Activated CD4-positive, alpha-beta memory T cell treated with anti-CD3 and anti-CD28 coated beads, Interleukin-2, amount 10 ng/mL, durations not matched to agents 7 days and 5 days (primary cell): ENCODE measurements around the gene EXOC6B. TPM values are rescaled to one million over a fixed set of nuclear protein-coding genes. Genes with fewer than 3 reads are reported as not detected.

Experiments
- CTCF ChIA-PET: fragments of 350-600 bp; sonication (Branson Sonifier 250); formaldehyde crosslinking; loops from one replicate; lab custom pipeline; 2021; ENCODE audit warnings: antibody characterized with exemption, inconsistent platforms; lab: Charles Lee
- POLR2A ChIA-PET: fragments of 350-600 bp; sonication (Branson Sonifier 250); formaldehyde crosslinking; loops from one replicate; lab custom pipeline; 2021; ENCODE audit warnings: antibody characterized with exemption; lab: Charles Lee
- DNase-seq: peaks from one replicate; pipeline ENCODE4 v3.0.0-alpha.2; 2020
- H3K27ac Mint-ChIP-seq: one replicate; pipeline ENCODE4 v1.8.0; 2021; ENCODE audit warnings: mild to moderate bottlenecking, mixed read lengths
- H3K27me3 Mint-ChIP-seq: one replicate; pipeline ENCODE4 v1.8.0; 2021; ENCODE audit warnings: mixed read lengths
- H3K36me3 Mint-ChIP-seq: one replicate; pipeline ENCODE4 v1.8.0; 2021; ENCODE audit warnings: low read depth, mixed read lengths
- H3K4me1 Mint-ChIP-seq: one replicate; pipeline ENCODE4 v1.8.0; 2021; ENCODE audit warnings: mixed read lengths
- H3K4me3 Mint-ChIP-seq: one replicate; pipeline ENCODE4 v1.8.0; 2021; ENCODE audit warnings: mild to moderate bottlenecking, mixed read lengths
- H3K9me3 Mint-ChIP-seq: one replicate; pipeline ENCODE4 v1.8.0; 2021; ENCODE audit warnings: mixed read lengths
- total RNA-seq, 2 experiments: library from RNA; stranded (reverse); gene quantifications; one replicate each; pipeline ENCODE4 v1.2.3, GENCODE V29; 2021

The EXOC6B gene
- total RNA-seq, 2 experiments from 2014 or later, result 18.7 to 24.2 TPM

DNA sequence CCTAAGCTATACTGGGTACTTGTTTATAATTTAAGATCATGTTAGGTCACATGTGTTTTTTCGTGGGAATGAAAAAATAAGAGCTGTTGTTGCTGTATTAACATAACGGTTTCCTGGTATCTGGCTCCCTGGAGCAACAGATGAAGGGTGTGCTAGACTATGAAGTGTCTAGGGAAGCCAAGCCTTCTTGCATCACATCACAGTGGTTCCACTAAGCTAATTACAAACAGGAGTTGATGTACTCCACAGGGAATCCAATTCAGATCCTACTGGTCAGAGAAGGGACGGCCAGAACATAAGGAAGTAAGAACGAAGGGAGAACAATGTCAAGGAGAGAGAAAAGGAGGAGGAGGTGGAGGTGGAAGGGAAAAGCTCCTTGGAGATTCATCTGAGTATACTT lies 485.2 kb downstream of the EXOC6B start:
- H3K27me3 Mint-ChIP-seq, result no peaks in the 10 kb centered on the region
- H3K4me3 Mint-ChIP-seq, result no peak overlapping the region
- no peak overlapping the region for H3K27ac Mint-ChIP-seq
- no peak for DNase-seq
- POLR2A ChIA-PET, result no interaction called here
- no peaks in the 10 kb centered on the region for H3K9me3 Mint-ChIP-seq
- H3K36me3 Mint-ChIP-seq, result no peaks in the 10 kb centered on the region
- CTCF ChIA-PET, result no interaction called here
- H3K4me1 Mint-ChIP-seq, result no peaks in the 10 kb centered on the region

DNA sequence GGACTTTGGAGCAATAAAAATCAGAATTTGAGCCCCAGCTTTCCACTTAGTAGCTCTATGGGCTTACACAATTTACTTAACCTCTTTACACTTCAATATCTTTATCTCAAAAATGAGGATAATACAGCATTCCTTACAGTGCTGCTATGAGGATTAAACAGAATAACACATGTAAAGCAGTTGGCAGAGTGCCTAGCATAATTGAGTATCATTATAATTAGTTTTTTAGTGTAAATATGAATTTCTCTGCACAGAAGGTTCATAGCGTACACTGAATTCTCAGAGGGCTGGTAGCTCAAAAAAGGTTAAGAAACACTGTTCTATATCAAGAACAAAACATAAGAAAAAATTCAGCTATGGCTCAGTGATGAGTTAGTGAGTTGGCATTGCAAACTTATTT lies 487.8 kb downstream of the EXOC6B start:
- Mint-ChIP-seq H3K9me3 (no peaks in the 10 kb centered on the region), H3K27me3 (no peaks in the 10 kb centered on the region), H3K4me3 (no peak overlapping the region), H3K27ac (no peak overlapping the region), H3K36me3 (no peaks in the 10 kb centered on the region), H3K4me1 (peaks cover 2% of the 10 kb centered on the region)
- ChIA-PET POLR2A (no interaction called here), CTCF (no interaction called here)
- DNase-seq, result no peak

DNA sequence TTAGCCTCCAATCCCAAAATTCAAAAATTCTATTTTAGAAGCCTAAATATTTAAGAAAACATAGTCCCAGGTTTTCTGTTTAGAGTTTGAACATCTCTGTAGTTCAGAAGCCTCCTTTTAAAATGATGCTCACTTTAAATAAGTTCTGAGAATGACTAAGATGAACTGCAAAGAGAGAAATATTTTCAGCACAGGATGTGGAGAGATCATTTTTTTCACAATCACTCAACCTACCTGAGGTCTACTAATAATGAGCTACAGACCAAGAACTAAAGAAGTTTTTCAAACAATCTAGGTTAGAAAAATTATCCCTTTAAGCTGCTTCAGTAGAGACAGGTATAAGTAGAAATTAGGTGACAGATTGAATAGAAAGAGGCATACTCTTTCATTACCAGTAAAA lies 493.1 kb downstream of the EXOC6B start:
- DNase-seq, result no peak
- peaks cover 9% of the 10 kb centered on the region for H3K4me1 Mint-ChIP-seq
- H3K27me3 Mint-ChIP-seq, result no peaks in the 10 kb centered on the region
- ChIA-PET CTCF (no interaction called here), POLR2A (no interaction called here)
- H3K36me3 Mint-ChIP-seq, result no peaks in the 10 kb centered on the region
- no peak overlapping the region for H3K4me3 Mint-ChIP-seq
- no peak overlapping the region for H3K27ac Mint-ChIP-seq
- peaks cover 2% of the 10 kb centered on the region for H3K9me3 Mint-ChIP-seq

DNA sequence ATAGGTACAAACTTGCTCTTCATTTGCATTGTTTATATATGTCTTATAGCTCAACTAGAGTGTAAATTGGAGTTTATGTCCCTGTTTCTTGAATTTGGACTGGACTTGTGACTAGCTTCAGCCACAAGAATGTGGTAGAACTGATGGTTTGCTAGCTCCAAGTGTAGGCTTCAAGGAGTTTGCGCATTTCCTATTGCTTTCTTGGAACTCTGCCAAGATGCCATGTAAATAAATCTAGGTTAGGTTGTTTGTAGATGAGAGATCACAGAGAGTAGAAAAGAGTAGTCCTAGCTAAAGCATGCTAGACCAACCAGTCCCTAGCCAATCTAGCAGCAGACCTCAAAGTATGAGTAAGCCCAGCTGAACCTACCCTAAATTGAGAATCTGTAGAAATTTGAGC lies 495.2 kb downstream of the EXOC6B start:
- no peaks in the 10 kb centered on the region for H3K27me3 Mint-ChIP-seq
- no peak overlapping the region for H3K27ac Mint-ChIP-seq
- H3K36me3 Mint-ChIP-seq, result no peaks in the 10 kb centered on the region
- H3K4me1 Mint-ChIP-seq, result peaks cover 9% of the 10 kb centered on the region
- DNase-seq, result no peak
- H3K4me3 Mint-ChIP-seq, result no peak overlapping the region
- POLR2A ChIA-PET, result no interaction called here
- CTCF ChIA-PET, result no interaction called here
- H3K9me3 Mint-ChIP-seq, result peaks cover 2% of the 10 kb centered on the region

DNA sequence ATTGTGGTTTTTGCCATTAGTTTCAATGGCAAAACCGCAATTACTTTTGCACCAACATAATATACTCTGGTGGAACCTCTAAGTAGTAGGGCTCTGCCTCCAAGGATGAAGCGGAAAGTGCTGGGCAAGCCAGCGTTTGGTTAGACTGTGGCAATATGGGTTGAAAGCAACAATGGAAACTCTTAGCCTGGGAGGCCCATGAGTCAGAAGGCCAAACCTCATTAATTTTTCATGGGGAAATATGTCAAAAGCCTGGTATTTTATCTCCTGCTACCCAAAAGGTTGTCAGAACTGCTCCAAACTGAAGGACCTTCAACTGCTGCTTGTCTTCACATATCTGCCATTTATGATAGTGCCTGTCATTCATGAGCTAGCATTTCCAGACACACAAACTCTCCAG lies 499.1 kb downstream of the EXOC6B start:
- no peak for DNase-seq
- H3K36me3 Mint-ChIP-seq, result no peaks in the 10 kb centered on the region
- H3K9me3 Mint-ChIP-seq, result peaks cover 4% of the 10 kb centered on the region
- H3K27ac Mint-ChIP-seq, result no peak overlapping the region
- POLR2A ChIA-PET, result no interaction called here
- H3K27me3 Mint-ChIP-seq, result no peaks in the 10 kb centered on the region
- H3K4me3 Mint-ChIP-seq, result no peak overlapping the region
- CTCF ChIA-PET, result no interaction called here
- no peaks in the 10 kb centered on the region for H3K4me1 Mint-ChIP-seq

DNA sequence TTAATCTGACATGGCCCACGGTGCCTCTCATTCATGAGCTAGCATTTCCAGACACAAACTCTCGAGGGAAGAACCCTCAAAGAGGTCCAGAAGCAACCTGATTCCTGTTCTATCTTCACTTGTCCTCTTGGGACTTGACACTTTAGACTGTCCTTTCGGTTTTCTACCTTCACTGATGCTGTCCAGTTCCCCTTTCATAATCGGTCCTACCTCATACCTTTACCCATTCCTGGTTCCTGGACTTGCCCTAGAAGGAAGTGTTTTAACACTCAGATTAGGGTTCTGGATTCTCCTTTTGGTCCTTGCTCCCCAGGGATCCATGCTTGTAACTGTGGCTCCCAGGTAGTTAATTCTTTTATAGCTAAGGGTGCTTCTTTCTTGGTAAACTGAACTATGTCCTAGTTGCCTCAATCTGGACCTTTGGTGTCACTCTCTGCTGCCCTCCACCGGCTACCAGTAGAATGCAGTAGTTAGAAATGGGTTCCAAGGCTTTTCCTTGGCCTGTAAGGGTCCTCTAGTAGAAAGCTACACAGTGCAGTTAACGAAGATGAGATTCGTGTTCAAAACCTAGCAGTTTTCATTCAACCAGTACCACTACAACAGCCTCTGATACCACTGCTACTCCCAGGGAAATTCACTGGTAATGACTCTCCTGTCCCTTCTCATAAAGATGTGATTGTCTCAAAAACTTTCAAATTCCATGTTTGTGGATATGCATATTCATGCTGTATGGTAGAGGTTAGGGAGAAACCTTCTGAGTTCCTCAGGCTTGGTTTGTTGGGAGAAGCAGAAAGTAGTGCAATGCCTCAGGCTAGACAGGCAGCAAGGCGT lies 500.0 kb downstream of the EXOC6B start:
- H3K27me3 Mint-ChIP-seq, result no peaks in the 10 kb centered on the region
- ChIA-PET CTCF (no interaction called here), POLR2A (no interaction called here)
- H3K9me3 Mint-ChIP-seq, result peaks cover 4% of the 10 kb centered on the region
- no peaks in the 10 kb centered on the region for H3K36me3 Mint-ChIP-seq
- H3K4me3 Mint-ChIP-seq, result no peak overlapping the region
- no peak overlapping the region for H3K27ac Mint-ChIP-seq
- H3K4me1 Mint-ChIP-seq, result no peaks in the 10 kb centered on the region
- DNase-seq, result no peak

DNA sequence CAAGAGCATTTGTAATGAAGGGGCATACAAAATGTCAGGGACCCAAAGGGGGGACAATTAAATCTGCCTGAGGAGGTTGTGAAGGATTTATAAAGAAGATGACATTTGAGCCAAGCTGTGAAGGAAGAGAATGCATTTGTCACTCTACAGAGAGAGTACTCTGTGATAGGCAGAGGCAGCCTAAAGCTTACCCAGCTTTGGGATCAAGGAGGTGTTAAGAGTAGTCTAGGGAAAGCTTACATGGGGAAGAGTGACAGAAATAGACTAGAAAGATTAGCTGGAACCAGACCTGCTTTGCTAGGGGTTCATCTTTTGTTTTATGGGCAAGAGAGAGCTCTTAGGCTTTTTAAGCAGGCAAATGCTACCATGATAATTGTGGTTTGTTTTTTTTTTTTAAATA lies 509.1 kb downstream of the EXOC6B start:
- Mint-ChIP-seq H3K9me3 (no peaks in the 10 kb centered on the region), H3K27me3 (no peaks in the 10 kb centered on the region), H3K4me3 (no peak overlapping the region), H3K4me1 (no peaks in the 10 kb centered on the region), H3K27ac (no peak overlapping the region), H3K36me3 (no peaks in the 10 kb centered on the region)
- CTCF ChIA-PET, result no interaction called here
- no peak for DNase-seq
- POLR2A ChIA-PET, result no interaction called here

DNA sequence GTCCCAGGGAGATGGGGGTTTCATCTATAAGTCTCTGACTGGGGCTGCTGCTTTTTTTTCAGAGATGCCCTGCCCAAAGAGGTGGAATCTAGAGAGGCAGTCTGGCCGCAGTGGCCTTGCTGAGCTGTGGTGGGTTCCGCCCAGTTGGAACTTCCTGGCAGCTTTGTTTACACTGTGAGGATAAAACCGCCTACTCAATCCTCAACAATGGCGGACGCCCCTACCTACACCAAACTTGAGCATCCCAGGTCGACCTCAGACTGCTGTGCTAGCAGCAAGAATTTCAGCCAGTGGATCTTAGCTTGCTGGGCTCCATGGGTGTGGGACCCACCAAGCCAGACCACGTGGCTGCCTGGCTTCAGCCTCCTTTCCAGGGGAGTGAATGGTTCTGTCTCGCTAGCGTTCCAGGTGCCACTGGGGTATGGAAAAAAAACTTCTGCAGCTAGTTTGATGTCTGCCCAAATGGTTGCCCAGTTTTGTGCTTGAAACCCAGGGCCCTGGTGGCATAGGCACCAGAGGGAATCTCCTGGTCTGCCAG lies 525.6 kb downstream of the EXOC6B start:
- no peaks in the 10 kb centered on the region for H3K4me1 Mint-ChIP-seq
- no peak overlapping the region for H3K4me3 Mint-ChIP-seq
- CTCF ChIA-PET, result no interaction called here
- H3K36me3 Mint-ChIP-seq, result no peaks in the 10 kb centered on the region
- H3K27ac Mint-ChIP-seq, result no peak overlapping the region
- no peaks in the 10 kb centered on the region for H3K27me3 Mint-ChIP-seq
- POLR2A ChIA-PET, result no interaction called here
- no peak for DNase-seq
- peaks cover 3% of the 10 kb centered on the region for H3K9me3 Mint-ChIP-seq

DNA sequence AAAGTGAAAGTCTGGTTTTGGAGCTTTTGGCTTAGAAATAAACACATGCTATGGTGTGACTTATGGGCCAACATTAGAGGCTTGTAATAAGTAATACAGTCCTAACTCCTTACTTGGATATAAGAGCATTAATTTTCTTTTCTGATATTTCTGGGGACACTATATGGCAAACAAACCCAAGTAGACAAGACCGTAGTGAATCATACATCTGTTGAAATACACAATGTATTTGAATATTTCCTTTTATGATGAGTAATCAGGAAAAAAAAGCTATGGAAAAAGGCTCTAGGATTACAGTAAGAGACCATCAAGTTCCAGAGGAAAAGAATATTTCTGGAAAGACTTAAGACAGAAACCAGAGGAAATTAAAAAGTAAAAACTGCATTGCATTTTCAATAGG lies 532.2 kb downstream of the EXOC6B start:
- Mint-ChIP-seq H3K9me3 (no peaks in the 10 kb centered on the region), H3K4me3 (no peak overlapping the region), H3K36me3 (no peaks in the 10 kb centered on the region), H3K27ac (no peak overlapping the region), H3K4me1 (no peaks in the 10 kb centered on the region), H3K27me3 (no peaks in the 10 kb centered on the region)
- ChIA-PET POLR2A (no interaction called here), CTCF (interaction anchor here (0.7 kb wide), 1 partner anchor 322 kb away, joined by 3 read pairs; no protein-coding TSS in a partner anchor)
- no peak for DNase-seq

DNA sequence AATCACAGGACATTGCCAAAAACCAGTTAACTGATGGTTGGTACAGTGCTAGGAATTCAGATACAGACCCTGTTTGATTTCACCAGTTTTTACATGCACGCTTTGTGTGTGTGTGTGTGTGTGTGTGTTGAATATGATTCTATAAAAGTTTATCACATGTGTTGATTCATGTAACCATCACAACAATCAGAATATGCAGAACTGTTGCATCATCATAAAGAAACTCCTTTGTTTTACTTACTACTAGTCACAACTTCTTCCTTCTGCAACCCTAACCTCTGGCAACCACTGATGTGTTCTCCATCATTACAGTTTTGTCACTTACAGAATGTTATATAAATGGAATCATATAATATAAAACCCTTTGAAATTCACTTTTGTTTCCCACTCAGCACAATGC lies 533.4 kb downstream of the EXOC6B start:
- H3K4me3 Mint-ChIP-seq, result no peak overlapping the region
- H3K4me1 Mint-ChIP-seq, result no peaks in the 10 kb centered on the region
- H3K27me3 Mint-ChIP-seq, result no peaks in the 10 kb centered on the region
- POLR2A ChIA-PET, result no interaction called here
- H3K36me3 Mint-ChIP-seq, result no peaks in the 10 kb centered on the region
- no peaks in the 10 kb centered on the region for H3K9me3 Mint-ChIP-seq
- no peak for DNase-seq
- no peak overlapping the region for H3K27ac Mint-ChIP-seq
- CTCF ChIA-PET, result no interaction called here

DNA sequence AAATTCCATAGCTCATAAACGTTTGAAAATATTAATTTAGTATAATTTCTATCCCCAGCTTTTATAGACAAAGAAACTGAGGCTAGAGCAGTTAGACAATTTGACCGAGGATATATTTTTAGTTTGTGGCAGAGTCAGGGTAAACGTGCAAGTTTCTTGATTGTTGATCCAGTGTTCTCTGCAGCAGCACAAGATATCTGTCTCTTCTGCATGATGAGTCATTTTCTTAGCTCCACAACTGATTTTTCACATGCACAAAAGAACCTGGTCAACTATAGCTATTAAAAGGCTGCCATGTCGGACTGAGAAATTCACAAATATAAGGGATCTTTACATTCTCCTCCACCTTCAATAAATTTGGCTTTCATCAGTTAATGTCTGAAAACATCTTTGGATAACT lies 534.8 kb downstream of the EXOC6B start:
- Mint-ChIP-seq H3K27ac (no peak overlapping the region), H3K36me3 (no peaks in the 10 kb centered on the region), H3K4me1 (no peaks in the 10 kb centered on the region), H3K27me3 (no peaks in the 10 kb centered on the region), H3K9me3 (no peaks in the 10 kb centered on the region), H3K4me3 (no peak overlapping the region)
- no peak for DNase-seq
- CTCF ChIA-PET, result no interaction called here
- POLR2A ChIA-PET, result no interaction called here

DNA sequence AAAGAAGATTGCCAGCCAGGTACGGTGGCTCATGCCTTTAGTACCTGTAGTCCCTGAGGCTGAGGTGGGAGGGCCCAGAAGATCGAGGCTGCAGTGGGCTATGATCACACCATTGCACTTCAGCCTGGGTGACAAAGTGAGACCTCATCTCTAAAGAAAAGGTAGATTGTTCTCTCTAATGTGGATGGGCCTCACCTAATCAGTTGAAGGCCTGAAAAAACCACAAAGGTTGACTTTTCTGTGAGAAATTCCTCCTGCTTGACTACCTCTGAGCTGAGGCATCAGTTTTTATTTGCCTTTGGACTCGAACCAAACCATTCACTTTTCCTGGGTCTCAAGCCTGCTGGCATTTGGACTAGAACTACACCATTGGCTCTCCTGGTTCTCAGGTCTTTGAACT lies 536.1 kb downstream of the EXOC6B start:
- Mint-ChIP-seq H3K27ac (no peak overlapping the region), H3K36me3 (no peaks in the 10 kb centered on the region), H3K9me3 (no peaks in the 10 kb centered on the region), H3K4me3 (no peak overlapping the region), H3K27me3 (no peaks in the 10 kb centered on the region), H3K4me1 (no peaks in the 10 kb centered on the region)
- no peak for DNase-seq
- ChIA-PET POLR2A (no interaction called here), CTCF (no interaction called here)

DNA sequence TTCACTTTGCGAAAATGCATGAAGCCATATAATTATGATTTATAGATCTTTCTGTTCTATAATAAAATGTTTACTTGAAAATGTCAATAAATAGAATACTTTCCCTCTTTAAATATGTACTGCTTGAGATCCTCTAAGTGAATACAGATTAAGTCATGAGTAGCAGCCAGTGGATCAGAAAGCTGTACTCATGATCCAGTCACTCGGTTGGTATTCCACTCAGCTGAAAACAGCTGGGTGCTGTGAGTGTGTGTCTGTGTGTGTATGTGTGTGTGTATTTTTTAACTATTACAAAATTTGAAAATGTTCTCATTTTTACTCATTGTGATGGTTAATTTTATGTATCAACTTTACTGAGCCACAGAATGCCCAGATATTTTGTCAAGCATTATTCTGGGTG lies 536.5 kb downstream of the EXOC6B start:
- Mint-ChIP-seq H3K9me3 (no peaks in the 10 kb centered on the region), H3K36me3 (no peaks in the 10 kb centered on the region), H3K4me3 (no peak overlapping the region), H3K27ac (no peak overlapping the region), H3K27me3 (no peaks in the 10 kb centered on the region), H3K4me1 (no peaks in the 10 kb centered on the region)
- no peak for DNase-seq
- POLR2A ChIA-PET, result no interaction called here
- CTCF ChIA-PET, result no interaction called here

DNA sequence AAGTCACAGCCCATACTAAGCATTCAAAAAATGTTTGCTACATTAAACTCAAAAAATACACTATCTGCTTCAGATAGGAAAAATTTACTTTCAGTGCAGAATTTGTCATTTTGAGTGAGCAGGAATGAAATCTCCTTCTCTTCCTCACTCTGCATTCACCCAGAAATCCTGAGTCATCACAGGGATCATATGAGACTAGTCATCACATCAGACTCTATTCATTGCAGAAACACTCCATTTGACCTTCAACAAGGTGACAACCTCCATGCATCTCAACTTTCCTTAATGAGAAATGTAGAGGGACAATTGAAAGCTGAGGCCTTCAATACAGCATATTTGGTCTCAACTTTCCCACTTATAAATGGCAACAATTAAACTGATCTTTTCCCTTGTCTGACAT lies 547.8 kb downstream of the EXOC6B start:
- ChIA-PET POLR2A (no interaction called here), CTCF (no interaction called here)
- Mint-ChIP-seq H3K4me1 (no peaks in the 10 kb centered on the region), H3K4me3 (no peak overlapping the region), H3K27ac (no peak overlapping the region), H3K36me3 (no peaks in the 10 kb centered on the region), H3K27me3 (no peaks in the 10 kb centered on the region), H3K9me3 (no peaks in the 10 kb centered on the region)
- no peak for DNase-seq
